Naive thymus-derived CD8-positive, alpha-beta T cell (primary cell): ENCODE data around the gene GNB1L. TPM values are rescaled to one million over a fixed set of nuclear protein-coding genes. Genes with fewer than 3 reads are reported as not detected.

Experiments
- ATAC-seq, 2 donors: fragments of 150-1000 bp; cut with Tn5 transposase in 1 of 2; sonication (Bioruptor Pico), chemical (Tn5 transposase) in 1 of 2; 1 replicate in 1 of 2; 2 replicates in 1 of 2; pipeline ENCODE4 v1.10.0; 2021; ENCODE audit warnings: mild to moderate bottlenecking in 2 of 2, moderate library complexity in 2 of 2
- POLR2A ChIA-PET: fragments of 350-600 bp; sonication (Branson Sonifier 250); formaldehyde crosslinking; loops from one replicate; lab custom pipeline; 2021; ENCODE audit warnings: antibody characterized with exemption; lab: Charles Lee
- DNase-seq, 10 donors: peaks; one replicate each; pipeline versions ENCODE4 v3.0.0 to v3.0.0-alpha.2; 2020 to 2022
- H3K27ac Mint-ChIP-seq, 10 donors: one replicate each; pipeline ENCODE4 v1.8.0; 2020 to 2022; ENCODE audit warnings: mild to moderate bottlenecking in 10 of 10, mixed read lengths in 10 of 10, moderate library complexity in 4 of 10, inconsistent platforms in 1 of 10
- H3K27me3 Mint-ChIP-seq, 5 donors: one replicate each; pipeline ENCODE4 v1.8.0; 2021 to 2022; ENCODE audit warnings: mixed read lengths in 5 of 5
- H3K36me3 Mint-ChIP-seq, 3 donors: one replicate each; pipeline ENCODE4 v1.8.0; 2020 to 2022; ENCODE audit warnings: mixed read lengths in 3 of 3, mild to moderate bottlenecking in 2 of 3, inconsistent platforms in 1 of 3
- H3K4me1 Mint-ChIP-seq, 4 donors: one replicate each; pipeline ENCODE4 v1.8.0; 2021 to 2022; ENCODE audit warnings: mixed read lengths in 4 of 4
- H3K4me3 Mint-ChIP-seq, 10 donors: one replicate each; pipeline ENCODE4 v1.8.0; 2020 to 2022; ENCODE audit warnings: mild to moderate bottlenecking in 10 of 10, mixed read lengths in 10 of 10, moderate library complexity in 6 of 10, inconsistent platforms in 1 of 10
- H3K9me3 Mint-ChIP-seq, 9 donors: one replicate each; pipeline ENCODE4 v1.8.0; 2020 to 2022; ENCODE audit warnings: mixed read lengths in 9 of 9, mild to moderate bottlenecking in 3 of 9, inconsistent platforms in 1 of 9, moderate library complexity in 1 of 9
- polyA plus RNA-seq, 3 donors: library from polyadenylated mRNA; unstranded; fragments of 300-500 nt; fragmentation: Illumina TruSeq; gene quantifications; one replicate each; pipeline ENCODE4 v1.2.3, GENCODE V29; 2021
- total RNA-seq, 8 experiments: library from RNA in 2 of 8; stranded (reverse) in 2 of 8; gene quantifications; one replicate each; pipeline ENCODE4 v1.2.3 and lab custom pipeline; 2021 to 2026

The GNB1L gene
- total and polyA plus RNA-seq, 5 experiments from 2014 or later = 11.0 to 18.7 (median 12.5) TPM

DNA sequence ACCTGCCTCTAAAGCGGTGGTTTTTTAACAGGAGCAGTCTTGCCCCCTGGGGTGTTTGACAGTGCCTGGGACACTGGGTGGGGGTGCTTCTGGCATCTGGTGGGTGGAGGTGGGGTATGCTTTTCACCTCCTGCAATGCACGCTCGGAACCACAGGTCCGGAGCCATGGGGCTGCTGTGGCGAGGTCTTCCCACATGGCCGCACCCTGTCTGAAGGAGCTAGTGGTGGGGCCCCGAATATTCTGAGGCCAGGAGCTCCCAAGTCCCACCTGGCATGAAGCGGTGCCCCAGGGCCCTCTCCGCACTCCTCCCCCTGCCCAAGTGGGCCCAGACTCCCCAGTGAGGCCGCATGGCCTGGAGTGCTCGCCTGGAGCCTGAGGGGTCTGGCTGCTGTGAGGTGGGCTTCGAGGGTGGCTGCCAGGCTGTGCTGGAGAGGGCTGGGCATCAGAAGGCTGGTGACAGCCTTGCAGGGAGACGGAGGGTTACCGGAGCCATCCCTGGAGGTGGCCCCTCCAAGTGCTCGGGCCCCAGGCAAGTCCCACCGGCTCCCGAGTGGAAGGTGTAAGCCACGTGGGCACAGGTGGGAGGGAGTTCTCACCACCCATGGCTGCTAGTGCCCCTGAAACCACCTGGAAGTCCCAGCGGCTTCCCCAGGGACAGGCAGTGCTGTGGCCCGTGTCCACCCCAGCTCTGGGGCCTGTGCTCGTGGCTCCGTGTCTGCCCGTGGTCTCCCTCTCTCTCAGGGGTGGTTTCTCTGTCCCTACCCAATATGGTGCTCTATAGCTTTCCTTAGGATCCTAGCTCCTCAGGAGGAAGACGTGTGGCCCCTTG, 79.0 kb downstream of the GNB1L start:
- Mint-ChIP-seq H3K27me3 (peaks cover 18 to 74% (median 38%) of the 10 kb centered on the region in 5 donors), H3K4me1 (peaks cover 2 to 18% (median 16%) of the 10 kb centered on the region in 4 donors), H3K4me3 (no peak overlapping the region), H3K36me3 (no peaks in the 10 kb centered on the region), H3K27ac (no peak overlapping the region), H3K9me3 (no peaks in the 10 kb centered on the region)
- DNase-seq (peak in 1 of 10 donors; percentile 44), ATAC-seq (no peak)
- POLR2A ChIA-PET = interaction anchor here (1.1 kb wide), 1 partner anchor 81 kb away, joined by 3 read pairs; no protein-coding TSS in a partner anchor

- no peak for DNase-seq
- Mint-ChIP-seq H3K4me1 (peaks cover 4 to 11% (median 10%) of the 10 kb centered on the region in 4 donors), H3K27ac (peak overlapping the region in 1 of 10 donors; percentile 6), H3K36me3 (no peaks in the 10 kb centered on the region), H3K4me3 (no peak overlapping the region), H3K9me3 (no peaks in the 10 kb centered on the region), H3K27me3 (peaks cover 25 to 75% (median 43%) of the 10 kb centered on the region in 5 donors)
- POLR2A ChIA-PET = no interaction called here
- no peak for ATAC-seq
Measured at GRCh38 chr22:19774628-19775027, 80.0 kb downstream of the GNB1L start.

DNA sequence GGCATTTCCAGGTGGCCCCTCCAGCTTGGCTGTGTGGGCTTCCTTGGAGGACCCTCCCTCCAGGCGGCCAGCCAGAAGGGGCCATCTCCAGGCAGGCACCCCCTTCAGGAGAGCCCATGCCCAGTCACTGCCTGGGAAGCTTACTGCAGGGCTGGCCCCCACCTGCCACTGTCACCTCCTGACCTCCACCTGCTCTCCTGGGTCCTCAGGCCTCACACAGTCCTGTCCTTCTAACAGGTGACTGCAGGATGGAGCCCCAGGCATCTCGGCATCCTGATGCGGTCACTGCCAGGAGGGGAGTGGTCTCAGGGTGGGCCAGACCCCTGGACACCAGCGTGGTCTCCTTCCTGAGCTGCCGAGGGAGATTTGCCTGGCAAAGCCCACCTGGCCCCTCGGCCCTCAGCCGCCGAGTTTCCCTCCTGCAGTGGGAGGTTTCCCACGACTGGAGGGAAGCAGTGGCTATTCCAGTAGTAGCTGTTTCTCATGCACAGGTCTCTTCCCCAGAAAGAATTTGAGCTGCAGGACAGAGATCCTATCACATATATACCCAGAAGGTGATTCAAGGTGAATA, 81.1 kb downstream of the GNB1L start:
- ATAC-seq (no peak), DNase-seq (no peak)
- POLR2A ChIA-PET = no interaction called here
- Mint-ChIP-seq H3K27ac (no peak overlapping the region), H3K27me3 (peaks cover 31 to 78% (median 49%) of the 10 kb centered on the region in 5 donors), H3K4me1 (peaks cover 4 to 14% (median 10%) of the 10 kb centered on the region in 4 donors), H3K9me3 (no peaks in the 10 kb centered on the region), H3K4me3 (no peak overlapping the region), H3K36me3 (no peaks in the 10 kb centered on the region)

GRCh38 chr22:19772673-19773469, 81.8 kb downstream of the GNB1L start:
- Mint-ChIP-seq H3K27me3 (peaks cover 34 to 75% (median 49%) of the 10 kb centered on the region in 5 donors), H3K4me1 (peaks cover 5 to 16% (median 10%) of the 10 kb centered on the region in 4 donors), H3K36me3 (no peaks in the 10 kb centered on the region), H3K9me3 (no peaks in the 10 kb centered on the region), H3K4me3 (no peak overlapping the region), H3K27ac (no peak overlapping the region)
- ATAC-seq = no peak
- POLR2A ChIA-PET = no interaction called here
- peak in 1 of 10 donors; percentile 56 for DNase-seq

GRCh38 chr22:19772422-19772672, 82.3 kb downstream of the GNB1L start:
- H3K27me3 Mint-ChIP-seq = peaks cover 36 to 79% (median 53%) of the 10 kb centered on the region in 5 donors
- no peak overlapping the region for H3K4me3 Mint-ChIP-seq
- H3K27ac Mint-ChIP-seq = no peak overlapping the region
- peaks cover 5 to 20% (median 15%) of the 10 kb centered on the region in 4 donors for H3K4me1 Mint-ChIP-seq
- peak in 1 of 10 donors; percentile 58 for DNase-seq
- no peak for ATAC-seq
- no peaks in the 10 kb centered on the region for H3K36me3 Mint-ChIP-seq
- no peaks in the 10 kb centered on the region for H3K9me3 Mint-ChIP-seq
- POLR2A ChIA-PET = no interaction called here

DNA sequence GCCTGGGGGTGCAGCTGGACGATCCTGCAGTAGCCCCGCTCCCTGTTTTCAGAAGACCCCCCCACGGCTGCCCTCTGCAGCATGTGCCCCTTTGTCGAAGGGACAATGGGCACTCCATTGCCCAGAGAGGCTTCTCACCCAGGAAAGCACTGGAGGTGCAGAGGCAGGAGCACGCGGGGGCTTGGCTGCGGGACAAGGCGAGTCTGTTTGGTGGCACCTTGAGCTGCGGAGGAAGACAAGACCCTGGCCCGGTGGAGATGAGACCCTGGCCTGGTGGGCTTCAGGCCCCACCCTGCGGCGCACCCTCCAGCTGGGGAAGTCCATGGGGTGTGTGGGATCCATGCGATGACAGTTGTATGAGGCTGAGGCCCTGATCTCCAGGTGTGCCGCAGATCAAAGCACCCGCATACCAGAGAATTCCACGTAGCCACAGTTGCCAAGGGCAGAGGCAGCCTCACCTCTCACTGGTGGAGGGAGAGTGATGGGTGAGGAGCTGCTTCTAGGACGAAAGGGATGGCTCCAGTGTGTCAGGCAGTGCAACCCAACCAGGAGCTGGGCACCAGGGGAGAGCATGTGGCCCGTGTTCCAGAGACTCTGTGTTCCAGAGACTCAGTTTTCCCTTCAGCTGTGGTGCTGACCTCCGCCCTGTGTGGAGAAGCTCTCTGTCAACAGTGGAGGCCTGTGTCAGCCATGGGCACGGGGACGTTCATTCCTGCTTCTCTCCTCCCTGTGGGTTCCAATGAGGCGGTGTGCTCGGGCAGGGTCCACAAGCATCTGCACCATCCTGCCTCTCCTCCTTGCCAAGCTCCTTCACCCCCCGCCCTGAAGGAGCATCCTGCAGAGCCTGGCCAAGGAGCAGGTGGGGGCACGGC, 84.1 kb downstream of the GNB1L start:
- DNase-seq (peak in 1 of 10 donors; percentile 45), ATAC-seq (no peak)
- Mint-ChIP-seq H3K4me3 (no peak overlapping the region), H3K27ac (peak overlapping the region in 1 of 10 donors; percentile 33), H3K4me1 (peaks cover 6 to 21% (median 11%) of the 10 kb centered on the region in 4 donors), H3K36me3 (peaks cover 0 to 2% (median 0%) of the 10 kb centered on the region in 3 donors), H3K27me3 (peaks cover 37 to 79% (median 54%) of the 10 kb centered on the region in 5 donors), H3K9me3 (no peaks in the 10 kb centered on the region)
- POLR2A ChIA-PET = no interaction called here

- peaks cover 0 to 1% (median 0%) of the 10 kb centered on the region in 9 donors for H3K9me3 Mint-ChIP-seq
- H3K27me3 Mint-ChIP-seq = peaks cover 38 to 85% (median 57%) of the 10 kb centered on the region in 5 donors
- peaks cover 7 to 27% (median 14%) of the 10 kb centered on the region in 4 donors for H3K4me1 Mint-ChIP-seq
- ATAC-seq (no peak), DNase-seq (no peak)
- peaks cover 0 to 5% (median 0%) of the 10 kb centered on the region in 3 donors for H3K36me3 Mint-ChIP-seq
- POLR2A ChIA-PET = no interaction called here
- no peak overlapping the region for H3K27ac Mint-ChIP-seq
- peak overlapping the region in 2 of 10 donors; percentile 15 to 24 for H3K4me3 Mint-ChIP-seq
Measured at GRCh38 chr22:19769393-19769715, 85.3 kb downstream of the GNB1L start.

DNA sequence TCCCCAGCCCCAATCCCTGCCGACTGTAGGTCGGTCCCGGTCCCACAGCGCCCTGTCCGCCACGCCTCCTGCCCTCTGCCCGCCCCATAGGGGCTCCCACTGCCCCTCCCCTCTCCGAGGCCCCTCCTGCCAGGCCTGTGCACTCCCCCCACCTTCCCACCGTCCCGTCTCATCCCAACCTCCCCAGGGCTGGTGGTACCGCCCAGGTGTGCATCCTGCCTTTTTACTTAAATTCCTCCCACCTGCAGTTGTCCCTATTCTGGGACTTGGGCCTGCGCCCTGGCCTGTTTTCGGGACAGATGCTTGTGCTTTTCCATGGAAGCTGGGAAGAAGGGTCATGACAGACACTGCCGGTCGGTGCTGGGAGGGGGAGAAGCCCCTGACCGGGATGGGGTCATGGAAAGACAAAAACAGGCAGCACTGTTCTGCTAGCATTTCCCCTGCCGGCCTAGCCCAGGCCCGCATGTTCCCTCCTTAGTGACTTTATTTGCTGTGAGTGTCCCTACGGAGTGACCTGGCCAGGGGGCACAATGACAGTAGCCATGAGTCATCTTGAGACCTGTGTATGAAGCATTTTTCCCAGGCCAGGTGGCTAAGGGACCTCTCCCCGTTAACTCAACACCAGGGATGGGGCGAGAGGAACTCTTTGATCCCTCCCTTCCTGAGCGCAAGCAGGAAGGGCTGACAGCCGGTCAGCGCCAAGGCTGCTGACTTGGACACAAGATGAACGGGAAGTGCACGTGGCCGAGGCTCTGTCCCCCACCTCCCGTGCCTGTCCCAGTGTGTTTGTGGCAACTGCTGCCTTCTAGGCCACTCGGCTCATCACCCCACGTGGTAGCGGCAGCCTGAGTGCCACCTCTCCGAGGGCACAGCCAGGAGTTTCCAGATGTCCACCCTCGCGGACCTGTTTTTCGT, 87.0 kb downstream of the GNB1L start:
- peaks cover 0 to 1% (median 0%) of the 10 kb centered on the region in 9 donors for H3K9me3 Mint-ChIP-seq
- H3K4me1 Mint-ChIP-seq = peaks cover 7 to 21% (median 14%) of the 10 kb centered on the region in 4 donors
- DNase-seq (peak in 1 of 10 donors; percentile 2), ATAC-seq (peak; percentile 12 to 33)
- peak overlapping the region in 8 of 10 donors; percentile 10 to 69 (median 44) for H3K4me3 Mint-ChIP-seq
- H3K27me3 Mint-ChIP-seq = peaks cover 29 to 81% (median 49%) of the 10 kb centered on the region in 5 donors
- POLR2A ChIA-PET = no interaction called here
- H3K27ac Mint-ChIP-seq = no peak overlapping the region
- H3K36me3 Mint-ChIP-seq = peaks cover 0 to 5% (median 0%) of the 10 kb centered on the region in 3 donors

DNA sequence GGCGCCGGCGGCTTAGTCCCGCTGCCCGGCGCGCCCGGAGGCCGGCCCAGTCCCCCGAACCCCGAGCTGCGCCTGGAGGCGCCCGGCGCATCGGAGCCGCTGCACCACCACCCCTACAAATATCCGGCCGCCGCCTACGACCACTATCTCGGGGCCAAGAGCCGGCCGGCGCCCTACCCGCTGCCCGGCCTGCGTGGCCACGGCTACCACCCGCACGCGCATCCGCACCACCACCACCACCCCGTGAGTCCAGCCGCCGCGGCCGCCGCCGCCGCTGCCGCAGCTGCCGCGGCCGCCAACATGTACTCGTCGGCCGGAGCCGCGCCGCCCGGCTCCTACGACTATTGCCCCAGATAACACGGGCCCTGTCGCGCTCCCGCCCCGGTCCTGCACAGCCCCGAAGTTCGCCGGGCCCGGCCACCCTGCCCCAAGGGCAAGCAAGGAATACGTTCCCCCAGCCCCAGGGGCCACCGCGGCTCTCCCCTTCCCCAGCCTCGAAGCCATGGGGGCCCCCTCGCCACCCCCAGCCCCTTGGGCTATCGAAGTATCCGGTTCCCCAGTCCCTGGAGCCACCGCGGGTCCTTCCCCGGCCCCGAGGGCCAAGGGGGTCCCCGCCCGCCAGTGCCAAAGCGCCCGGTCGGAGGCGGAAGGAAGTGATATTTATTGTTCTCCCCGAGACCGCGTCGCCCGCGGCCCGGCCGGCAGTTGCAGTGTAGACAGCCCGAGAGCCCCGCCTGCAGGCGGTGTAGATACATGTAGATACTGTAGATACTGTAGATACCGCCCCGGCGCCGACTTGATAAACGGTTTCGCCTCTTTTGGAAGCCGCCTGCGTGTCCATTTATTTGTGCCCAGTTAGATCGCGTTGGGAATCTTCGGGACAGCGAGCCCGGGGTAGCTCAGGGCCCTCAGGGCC, 87.9 kb downstream of the GNB1L start:
- peaks cover 0 to 5% (median 0%) of the 10 kb centered on the region in 3 donors for H3K36me3 Mint-ChIP-seq
- peaks cover 31 to 81% (median 48%) of the 10 kb centered on the region in 5 donors for H3K27me3 Mint-ChIP-seq
- peaks cover 5 to 20% (median 14%) of the 10 kb centered on the region in 4 donors for H3K4me1 Mint-ChIP-seq
- no peak overlapping the region for H3K27ac Mint-ChIP-seq
- peaks cover 0 to 1% (median 0%) of the 10 kb centered on the region in 9 donors for H3K9me3 Mint-ChIP-seq
- POLR2A ChIA-PET = no interaction called here
- DNase-seq (peak in 7 of 10 donors; percentile 16 to 40 (median 25)), ATAC-seq (peak; percentile 65 to 76)
- peak overlapping the region in 9 of 10 donors; percentile 12 to 69 (median 54) for H3K4me3 Mint-ChIP-seq

DNA sequence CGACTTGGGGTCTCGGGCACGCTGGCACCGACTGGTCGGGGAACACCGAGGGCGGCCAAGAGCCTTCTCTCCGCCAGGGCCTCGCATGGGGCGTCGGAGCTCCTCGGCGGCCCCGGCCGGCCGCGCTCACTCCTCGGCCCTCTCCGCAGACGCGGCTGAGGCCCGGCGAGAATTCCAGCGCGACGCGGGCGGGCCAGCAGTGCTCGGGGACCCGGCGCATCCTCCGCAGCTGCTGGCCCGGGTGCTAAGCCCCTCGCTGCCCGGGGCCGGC, 88.5 kb downstream of the GNB1L start:
- no peak overlapping the region for H3K27ac Mint-ChIP-seq
- DNase-seq (no peak), ATAC-seq (peak in 1 of 2 donors; percentile 26)
- H3K4me3 Mint-ChIP-seq = no peak overlapping the region
- peaks cover 0 to 1% (median 0%) of the 10 kb centered on the region in 9 donors for H3K9me3 Mint-ChIP-seq
- peaks cover 33 to 81% (median 46%) of the 10 kb centered on the region in 5 donors for H3K27me3 Mint-ChIP-seq
- peaks cover 0 to 5% (median 0%) of the 10 kb centered on the region in 3 donors for H3K36me3 Mint-ChIP-seq
- H3K4me1 Mint-ChIP-seq = peaks cover 6 to 23% (median 17%) of the 10 kb centered on the region in 4 donors
- POLR2A ChIA-PET = no interaction called here
